HUES6 (cell line): ENCODE results near the gene PCDH9.
"Not testable (repeated sequence)": the region's sequence is repeated elsewhere in the genome, so short reads cannot be mapped to it uniquely, and the experiment has no call there.

Source experiments
- H3K27ac ChIP-seq: 2 replicates; pipeline ENCODE4 v1.7.0; 2013; ENCODE audit warnings: low read depth, mild to moderate bottlenecking, low read length, inconsistent platforms
- H3K27me3 ChIP-seq: 2 replicates; pipeline ENCODE4 v1.6.1; 2013; ENCODE audit warnings: low read length; ENCODE audit not compliant: control insufficient read depth, insufficient read depth
- H3K36me3 ChIP-seq: 2 replicates; pipeline ENCODE4 v1.6.1; 2013; ENCODE audit warnings: low read length; ENCODE audit not compliant: control insufficient read depth, insufficient read depth
- H3K4me1 ChIP-seq: 2 replicates; pipeline ENCODE4 v1.6.1; 2013; ENCODE audit warnings: low read length; ENCODE audit not compliant: control insufficient read depth, insufficient read depth
- H3K4me3 ChIP-seq: 2 replicates; pipeline ENCODE4 v1.5.1; 2013; ENCODE audit warnings: low read depth, low read length
- H3K9ac ChIP-seq: one replicate; pipeline ENCODE4 v1.6.1; 2013; ENCODE audit warnings: mild to moderate bottlenecking, low read length
- H3K9me3 ChIP-seq: 2 replicates; pipeline ENCODE4 v1.6.1; 2013; ENCODE audit warnings: low read depth, low read length; ENCODE audit not compliant: control insufficient read depth, insufficient read depth

The PCDH9 gene

GRCh38 chr13:66803013-66803807, 426.9 kb downstream of the PCDH9 start:
- H3K36me3 ChIP-seq: no peaks in the 10 kb centered on the region
- no peak overlapping the region for H3K4me3 ChIP-seq
- no peak overlapping the region for H3K27ac ChIP-seq
- H3K4me1 ChIP-seq: peaks cover 16% of the 10 kb centered on the region
- H3K27me3 ChIP-seq: no peaks in the 10 kb centered on the region
- no peak overlapping the region for H3K9ac ChIP-seq
- no peaks in the 10 kb centered on the region for H3K9me3 ChIP-seq

- H3K27me3 ChIP-seq: no peaks in the 10 kb centered on the region
- H3K4me3 ChIP-seq: no peak overlapping the region
- H3K36me3 ChIP-seq: no peaks in the 10 kb centered on the region
- no peaks in the 10 kb centered on the region for H3K9me3 ChIP-seq
- H3K9ac ChIP-seq: no peak overlapping the region
- no peaks in the 10 kb centered on the region; the same call in 1 of the 2 replicates for H3K4me1 ChIP-seq
- no peak overlapping the region for H3K27ac ChIP-seq
These were observed 434.5 kb downstream of the PCDH9 start for GRCh38 chr13:66795636-66796035.

- Histone ChIP-seq H3K36me3 (no peaks in the 10 kb centered on the region), H3K9ac (no peak overlapping the region), H3K27me3 (no peaks in the 10 kb centered on the region), H3K4me1 (no peaks in the 10 kb centered on the region), H3K4me3 (no peak overlapping the region), H3K27ac (no peak overlapping the region), H3K9me3 (no peaks in the 10 kb centered on the region)
These were observed 435.6 kb downstream of the PCDH9 start for GRCh38 chr13:66794340-66795031.

GRCh38 chr13:66790861-66791260, 439.3 kb downstream of the PCDH9 start:
- Histone ChIP-seq H3K36me3 (no peaks in the 10 kb centered on the region), H3K4me1 (no peaks in the 10 kb centered on the region), H3K27ac (no peak overlapping the region), H3K9me3 (no peaks in the 10 kb centered on the region), H3K27me3 (no peaks in the 10 kb centered on the region), H3K9ac (no peak overlapping the region), H3K4me3 (no peak overlapping the region)

GRCh38 chr13:66781241-66781640, 448.9 kb downstream of the PCDH9 start:
- Histone ChIP-seq H3K27me3 (no peaks in the 10 kb centered on the region), H3K4me3 (no peak overlapping the region), H3K27ac (no peak overlapping the region), H3K9me3 (no peaks in the 10 kb centered on the region), H3K4me1 (no peaks in the 10 kb centered on the region), H3K36me3 (no peaks in the 10 kb centered on the region), H3K9ac (no peak overlapping the region)

GRCh38 chr13:66780814-66781213, 449.3 kb downstream of the PCDH9 start:
- H3K36me3 ChIP-seq: no peaks in the 10 kb centered on the region
- H3K4me3 ChIP-seq: no peak overlapping the region
- H3K27ac ChIP-seq: no peak overlapping the region
- H3K9me3 ChIP-seq: no peaks in the 10 kb centered on the region
- no peaks in the 10 kb centered on the region for H3K27me3 ChIP-seq
- no peaks in the 10 kb centered on the region for H3K4me1 ChIP-seq
- no peak overlapping the region for H3K9ac ChIP-seq

- H3K9me3 ChIP-seq: no peaks in the 10 kb centered on the region
- H3K9ac ChIP-seq: no peak overlapping the region
- H3K27me3 ChIP-seq: no peaks in the 10 kb centered on the region
- H3K27ac ChIP-seq: no peak overlapping the region
- no peaks in the 10 kb centered on the region for H3K36me3 ChIP-seq
- H3K4me1 ChIP-seq: no peaks in the 10 kb centered on the region
- H3K4me3 ChIP-seq: no peak overlapping the region
These were observed 451.7 kb downstream of the PCDH9 start for GRCh38 chr13:66778461-66778860.

- Histone ChIP-seq H3K9ac (no peak overlapping the region), H3K36me3 (no peaks in the 10 kb centered on the region), H3K4me3 (no peak overlapping the region), H3K9me3 (no peaks in the 10 kb centered on the region), H3K27me3 (no peaks in the 10 kb centered on the region), H3K4me1 (no peaks in the 10 kb centered on the region), H3K27ac (no peak overlapping the region)
These were observed 454.9 kb downstream of the PCDH9 start for GRCh38 chr13:66775196-66775595.

- no peaks in the 10 kb centered on the region for H3K27me3 ChIP-seq
- no peak overlapping the region for H3K9ac ChIP-seq
- H3K4me1 ChIP-seq: no peaks in the 10 kb centered on the region
These were observed 456.1 kb downstream of the PCDH9 start for GRCh38 chr13:66774046-66774445.

GRCh38 chr13:66765559-66765958, 464.6 kb downstream of the PCDH9 start:
- Histone ChIP-seq H3K36me3 (no peaks in the 10 kb centered on the region), H3K4me3 (no peak overlapping the region), H3K9me3 (peaks cover 15% of the 10 kb centered on the region), H3K4me1 (no peaks in the 10 kb centered on the region), H3K9ac (no peak overlapping the region), H3K27me3 (no peaks in the 10 kb centered on the region), H3K27ac (no peak overlapping the region)

More at GRCh38 chr13:66774046-66774445, 456.1 kb downstream of the PCDH9 start:
- Histone ChIP-seq H3K27ac (no peak overlapping the region), H3K4me3 (no peak overlapping the region), H3K9me3 (no peaks in the 10 kb centered on the region), H3K36me3 (no peaks in the 10 kb centered on the region)

- H3K4me1 ChIP-seq, H3K27ac ChIP-seq, H3K4me3 ChIP-seq, H3K36me3 ChIP-seq, H3K9ac ChIP-seq, H3K27me3 ChIP-seq: not testable (repeated sequence)
- peaks cover 28% of the 10 kb centered on the region for H3K9me3 ChIP-seq
These were observed 469.5 kb downstream of the PCDH9 start for GRCh38 chr13:66760678-66761077.
